CD8-positive, alpha-beta memory T cell (primary cell): ENCODE results near the gene EZR. TPM values are rescaled to one million over a fixed set of nuclear protein-coding genes. Genes with fewer than 3 reads are reported as not detected.
A peak's percentile ranks its signal among the peaks of the same experiment; 100 is the strongest.
"Not testable (repeated sequence)": the region's sequence is repeated elsewhere in the genome, so short reads cannot be mapped to it uniquely, and the experiment has no call there.

Experiments
- CTCF ChIA-PET: fragments of 350-600 bp; sonication (Branson Sonifier 250); formaldehyde crosslinking; loops from one replicate; lab custom pipeline; 2021; ENCODE audit warnings: antibody characterized with exemption; lab: Charles Lee
- POLR2A ChIA-PET: fragments of 350-600 bp; sonication (Branson Sonifier 250); formaldehyde crosslinking; loops from one replicate; lab custom pipeline; 2021; ENCODE audit warnings: antibody characterized with exemption; lab: Charles Lee
- DNase-seq, 5 donors: peaks; one replicate each; pipeline versions ENCODE4 v3.0.0 to v3.0.0-alpha.2; 2020 to 2022; ENCODE audit warnings: mixed read lengths in 1 of 5
- H3K27ac ChIP-seq: one replicate; pipeline ENCODE4 v1.7.0; 2013; ENCODE audit warnings: low read depth, mild to moderate bottlenecking, low read length, moderate library complexity
- H3K27me3 ChIP-seq: 2 replicates; pipeline ENCODE4 v1.7.0; 2013; ENCODE audit warnings: low read length, mild to moderate bottlenecking; ENCODE audit not compliant: insufficient read depth, poor library complexity, severe bottlenecking
- H3K36me3 ChIP-seq: 2 replicates; pipeline ENCODE4 v1.7.0; 2013; ENCODE audit warnings: mild to moderate bottlenecking, low read length, moderate library complexity; ENCODE audit not compliant: insufficient read depth
- H3K4me1 ChIP-seq: 2 replicates; pipeline ENCODE4 v1.7.0; 2013; ENCODE audit warnings: mild to moderate bottlenecking, low read length, moderate library complexity; ENCODE audit not compliant: insufficient read depth
- H3K4me3 ChIP-seq: 2 replicates; pipeline ENCODE4 v1.7.0; 2013; ENCODE audit warnings: mild to moderate bottlenecking, low read length
- H3K9me3 ChIP-seq: 2 replicates; pipeline ENCODE4 v1.7.0; 2013; ENCODE audit warnings: mild to moderate bottlenecking, low read length
- H3K27ac Mint-ChIP-seq, 8 donors: one replicate each; pipeline ENCODE4 v1.8.0; 2020 to 2021; ENCODE audit warnings: mixed read lengths in 8 of 8, mild to moderate bottlenecking in 6 of 8, inconsistent platforms in 3 of 8, moderate library complexity in 3 of 8
- H3K27me3 Mint-ChIP-seq, 2 donors: one replicate each; pipeline ENCODE4 v1.8.0; 2020 to 2021; ENCODE audit warnings: mixed read lengths in 2 of 2, mild to moderate bottlenecking in 1 of 2, moderate library complexity in 1 of 2
- H3K36me3 Mint-ChIP-seq, 3 donors: one replicate each; pipeline ENCODE4 v1.8.0; 2020 to 2021; ENCODE audit warnings: mixed read lengths in 3 of 3, inconsistent platforms in 1 of 3, mild to moderate bottlenecking in 1 of 3
- H3K4me1 Mint-ChIP-seq, 3 donors: one replicate each; pipeline ENCODE4 v1.8.0; 2020 to 2021; ENCODE audit warnings: mixed read lengths in 3 of 3, inconsistent platforms in 1 of 3, mild to moderate bottlenecking in 1 of 3
- H3K4me3 Mint-ChIP-seq, 7 donors: one replicate each; pipeline ENCODE4 v1.8.0; 2020 to 2021; ENCODE audit warnings: mixed read lengths in 7 of 7, mild to moderate bottlenecking in 6 of 7, moderate library complexity in 4 of 7, inconsistent platforms in 2 of 7
- H3K9me3 Mint-ChIP-seq, 5 donors: one replicate each; pipeline ENCODE4 v1.8.0; 2020 to 2022; ENCODE audit warnings: mixed read lengths in 5 of 5, mild to moderate bottlenecking in 3 of 5, moderate library complexity in 2 of 5, inconsistent platforms in 1 of 5
- polyA plus RNA-seq: library from polyadenylated mRNA; unstranded; fragments of 300-500 nt; fragmentation: Illumina TruSeq; gene quantifications from one replicate; pipeline ENCODE4 v1.2.3, GENCODE V29; 2021
- total RNA-seq, 2 experiments: library from RNA; stranded (reverse); gene quantifications; one replicate each; pipeline ENCODE4 v1.2.3, GENCODE V29; 2021

EZR gene
- total and polyA plus RNA-seq, 3 experiments from 2014 or later: 296 to 325 (median 299) TPM

GRCh38 chr6:158839796-158840195 is 20.6 kb upstream of the EZR start:
- Histone ChIP-seq H3K36me3 (no peaks in the 10 kb centered on the region), H3K9me3 (no peaks in the 10 kb centered on the region), H3K4me3 (no peak overlapping the region), H3K4me1 (no peaks in the 10 kb centered on the region), H3K27ac (no peak overlapping the region), H3K27me3 (no peaks in the 10 kb centered on the region)
- POLR2A ChIA-PET: no interaction called here
- H3K27me3 Mint-ChIP-seq: peaks cover 0 to 5% of the 10 kb centered on the region in 2 donors
- H3K9me3 Mint-ChIP-seq: peaks cover 2 to 4% (median 3%) of the 10 kb centered on the region in 5 donors
- H3K36me3 Mint-ChIP-seq: peaks cover 0 to 9% (median 0%) of the 10 kb centered on the region in 3 donors
- CTCF ChIA-PET: no interaction called here
- DNase-seq: no peak
- H3K27ac Mint-ChIP-seq: peak overlapping the region in 1 of 8 donors; percentile 60
- H3K4me1 Mint-ChIP-seq: no peaks in the 10 kb centered on the region
- H3K4me3 Mint-ChIP-seq: no peak overlapping the region

- H3K27me3 Mint-ChIP-seq, H3K27ac ChIP-seq, H3K4me3 ChIP-seq, H3K9me3 ChIP-seq, H3K36me3 Mint-ChIP-seq, H3K27me3 ChIP-seq, H3K36me3 ChIP-seq, H3K9me3 Mint-ChIP-seq, POLR2A ChIA-PET, DNase-seq, H3K27ac Mint-ChIP-seq, H3K4me1 Mint-ChIP-seq, H3K4me1 ChIP-seq, H3K4me3 Mint-ChIP-seq: not testable (repeated sequence)
- CTCF ChIA-PET: interaction anchor here (1.7 kb wide), 1 partner anchor 30 kb away, joined by 4 read pairs; no protein-coding TSS in a partner anchor
These were observed 19.6 kb upstream of the EZR start for GRCh38 chr6:158838790-158839189.

- no peak for DNase-seq
- Histone ChIP-seq H3K27me3 (no peaks in the 10 kb centered on the region), H3K9me3 (no peaks in the 10 kb centered on the region), H3K36me3 (no peaks in the 10 kb centered on the region), H3K27ac (no peak overlapping the region), H3K4me1 (no peaks in the 10 kb centered on the region), H3K4me3 (no peak overlapping the region)
- Mint-ChIP-seq H3K9me3 (peaks cover 2 to 4% (median 3%) of the 10 kb centered on the region in 5 donors), H3K36me3 (peaks cover 0 to 8% (median 0%) of the 10 kb centered on the region in 3 donors), H3K4me3 (no peak overlapping the region), H3K27me3 (peaks cover 0 to 8% of the 10 kb centered on the region in 2 donors), H3K4me1 (no peaks in the 10 kb centered on the region), H3K27ac (peak overlapping the region in 1 of 8 donors; percentile 66)
- CTCF ChIA-PET: interaction anchor here (1.7 kb wide), 1 partner anchor 31 kb away, joined by 4 read pairs; no protein-coding TSS in a partner anchor
- POLR2A ChIA-PET: interaction anchor here (0.6 kb wide), 1 partner anchor 61 kb away, joined by 4 read pairs; no protein-coding TSS in a partner anchor
These were observed 18.8 kb upstream of the EZR start for GRCh38 chr6:158837684-158838625.

GRCh38 chr6:158836625-158837311 is 17.6 kb upstream of the EZR start:
- Mint-ChIP-seq H3K27ac (peak overlapping the region in 2 of 8 donors; percentile 7 to 66), H3K36me3 (peaks cover 0 to 5% (median 0%) of the 10 kb centered on the region in 3 donors), H3K4me1 (no peaks in the 10 kb centered on the region), H3K9me3 (peaks cover 0 to 4% (median 3%) of the 10 kb centered on the region in 5 donors), H3K4me3 (no peak overlapping the region), H3K27me3 (peaks cover 0 to 8% of the 10 kb centered on the region in 2 donors)
- Histone ChIP-seq H3K36me3 (no peaks in the 10 kb centered on the region), H3K9me3 (no peaks in the 10 kb centered on the region), H3K4me1 (no peaks in the 10 kb centered on the region), H3K27me3 (no peaks in the 10 kb centered on the region), H3K27ac (no peak overlapping the region), H3K4me3 (no peak overlapping the region)
- CTCF ChIA-PET: no interaction called here
- no peak for DNase-seq
- POLR2A ChIA-PET: no interaction called here

GRCh38 chr6:158835616-158836221 is 16.6 kb upstream of the EZR start:
- Mint-ChIP-seq H3K9me3 (peaks cover 0 to 3% (median 2%) of the 10 kb centered on the region in 5 donors), H3K4me1 (no peaks in the 10 kb centered on the region), H3K4me3 (no peak overlapping the region), H3K27me3 (peaks cover 0 to 8% of the 10 kb centered on the region in 2 donors), H3K27ac (no peak overlapping the region), H3K36me3 (peaks cover 0 to 3% (median 0%) of the 10 kb centered on the region in 3 donors)
- no peaks in the 10 kb centered on the region for H3K36me3 ChIP-seq
- H3K9me3 ChIP-seq: no peaks in the 10 kb centered on the region
- H3K4me3 ChIP-seq: no peak overlapping the region
- DNase-seq: no peak
- ChIA-PET CTCF (interaction anchor here (1.2 kb wide), 1 partner anchor 11 kb away, joined by 3 read pairs; no protein-coding TSS in a partner anchor), POLR2A (no interaction called here)
- no peaks in the 10 kb centered on the region for H3K27me3 ChIP-seq
- H3K4me1 ChIP-seq: no peaks in the 10 kb centered on the region
- H3K27ac ChIP-seq: no peak overlapping the region

GRCh38 chr6:158834675-158835385 is 15.7 kb upstream of the EZR start:
- H3K4me1 Mint-ChIP-seq: no peaks in the 10 kb centered on the region
- Histone ChIP-seq H3K27me3 (no peaks in the 10 kb centered on the region), H3K4me1 (no peaks in the 10 kb centered on the region), H3K36me3 (no peaks in the 10 kb centered on the region), H3K27ac (no peak overlapping the region), H3K4me3 (no peak overlapping the region), H3K9me3 (no peaks in the 10 kb centered on the region)
- POLR2A ChIA-PET: no interaction called here
- H3K36me3 Mint-ChIP-seq: no peaks in the 10 kb centered on the region
- peaks cover 0 to 8% of the 10 kb centered on the region in 2 donors for H3K27me3 Mint-ChIP-seq
- DNase-seq: no peak
- CTCF ChIA-PET: interaction anchor here (1.2 kb wide), 1 partner anchor 12 kb away, joined by 3 read pairs; no protein-coding TSS in a partner anchor
- no peak overlapping the region for H3K4me3 Mint-ChIP-seq
- H3K27ac Mint-ChIP-seq: peak overlapping the region in 3 of 8 donors; percentile 32 to 68 (median 33)
- no peaks in the 10 kb centered on the region for H3K9me3 Mint-ChIP-seq

GRCh38 chr6:158832807-158833206 is 13.6 kb upstream of the EZR start:
- not testable (repeated sequence) for H3K27me3 Mint-ChIP-seq, DNase-seq, H3K9me3 Mint-ChIP-seq, H3K4me1 Mint-ChIP-seq, H3K4me3 ChIP-seq, H3K27ac Mint-ChIP-seq, H3K9me3 ChIP-seq, H3K4me3 Mint-ChIP-seq, H3K4me1 ChIP-seq, H3K27ac ChIP-seq, H3K27me3 ChIP-seq, H3K36me3 Mint-ChIP-seq, H3K36me3 ChIP-seq
- POLR2A ChIA-PET: interaction anchor here (1.2 kb wide), 1 partner anchor 21 kb away, joined by 4 read pairs; no protein-coding TSS in a partner anchor
- CTCF ChIA-PET: interaction anchor here (1.2 to 1.7 kb wide), 3 partner anchors 9 to 37 kb away, joined by 3 to 5 read pairs (median 3); partner anchors contain the start of gene EZR
